PFSK-1 (cell line): ENCODE measurements around the gene BEGAIN.

Source experiments
- FOXP2 ChIP-seq: optimal IDR thresholded peaks from 2 replicates; pipeline ENCODE3; 2011; ENCODE audit warnings: borderline replicate concordance, control low read depth, inconsistent platforms; ENCODE audit not compliant: insufficient read depth; ENCODE audit errors: extremely low read length, extremely low read depth
- POLR2AphosphoS5 ChIP-seq: IDR thresholded peaks from 2 replicates; pipeline ENCODE4 v1.6.1; 2012; ENCODE audit warnings: low read depth, mild to moderate bottlenecking, control low read depth, low read length, moderate library complexity
- REST ChIP-seq, 2 experiments: IDR thresholded peaks; 2 replicates each; pipeline versions ENCODE4 v1.6.1 to v1.8.0; 2011 to 2012; ENCODE audit warnings: low read depth in 2 of 2, low read length in 2 of 2, control low read depth in 1 of 2, inconsistent platforms in 1 of 2, mild to moderate bottlenecking in 1 of 2, moderate library complexity in 1 of 2; ENCODE audit not compliant: insufficient read depth in 1 of 2
- SIN3A ChIP-seq: IDR thresholded peaks from 2 replicates; pipeline ENCODE4 v1.6.1; 2012; ENCODE audit warnings: mild to moderate bottlenecking, low read length, moderate library complexity, borderline replicate concordance; ENCODE audit not compliant: insufficient read depth
- TAF1 ChIP-seq: IDR thresholded peaks from 2 replicates; pipeline ENCODE4 v1.6.1; 2012; ENCODE audit warnings: low read length, control low read depth, borderline replicate concordance; ENCODE audit not compliant: insufficient read depth

Gene BEGAIN

GRCh38 chr14:100565650-100566049 is 21.6 kb downstream of the BEGAIN start:
- TF ChIP-seq TAF1 (no peak), FOXP2 (no peak), SIN3A (no peak), POLR2AphosphoS5 (no peak), REST (IDR thresholded peaks at IDR 0.05; ENCODE audit: insufficient read depth in 1 of 2, low read depth in 2 of 2, low read length in 2 of 2) (no peak)

DNA sequence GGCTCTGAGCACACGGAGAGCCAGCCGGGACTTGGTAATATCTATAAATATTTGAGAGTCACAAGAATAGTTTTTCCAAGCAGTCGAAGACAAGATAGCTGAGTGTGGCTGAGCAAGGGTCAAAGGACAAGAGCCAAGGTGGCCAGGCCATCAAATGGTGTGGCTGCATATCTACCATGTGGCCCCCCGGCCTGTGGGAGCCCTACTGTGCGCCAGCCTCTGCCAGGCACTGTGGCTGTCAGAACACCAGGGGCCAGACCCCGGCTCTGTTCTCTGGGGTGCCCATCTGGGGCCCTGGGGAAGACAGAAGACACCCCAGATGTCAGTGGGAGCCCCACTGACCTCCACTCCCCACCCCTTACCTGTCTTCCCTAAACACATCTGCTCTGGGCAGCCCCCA is 22.7 kb downstream of the BEGAIN start:
- TF ChIP-seq POLR2AphosphoS5 (no peak), TAF1 (no peak), REST (IDR thresholded peaks at IDR 0.05; ENCODE audit: insufficient read depth in 1 of 2, low read depth in 2 of 2, low read length in 2 of 2) (no peak), FOXP2 (no peak), SIN3A (no peak)

DNA sequence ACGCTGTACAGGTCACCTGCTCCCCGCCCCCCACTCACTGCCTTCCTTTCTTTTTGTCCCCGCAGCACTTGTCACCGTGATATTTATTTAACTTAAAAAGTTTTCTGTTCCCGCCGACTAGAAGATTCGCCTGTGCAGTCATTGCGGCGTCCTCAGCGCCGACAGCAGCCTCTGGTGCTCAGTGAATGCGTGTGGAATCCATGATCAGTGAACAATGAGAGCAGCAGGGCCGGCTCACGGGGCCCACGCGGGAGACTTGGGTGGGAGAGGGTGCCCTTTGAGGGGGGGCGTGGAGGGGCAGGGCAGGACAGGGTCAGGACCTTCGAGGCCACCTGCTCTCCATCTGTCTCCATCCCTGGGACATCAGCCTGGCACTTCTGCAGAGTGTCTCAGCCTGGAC is 24.5 kb downstream of the BEGAIN start:
- TF ChIP-seq SIN3A (no peak), POLR2AphosphoS5 (no peak), FOXP2 (no peak), TAF1 (no peak), REST (IDR thresholded peaks at IDR 0.05; ENCODE audit: insufficient read depth in 1 of 2, low read depth in 2 of 2, low read length in 2 of 2) (no peak)

DNA sequence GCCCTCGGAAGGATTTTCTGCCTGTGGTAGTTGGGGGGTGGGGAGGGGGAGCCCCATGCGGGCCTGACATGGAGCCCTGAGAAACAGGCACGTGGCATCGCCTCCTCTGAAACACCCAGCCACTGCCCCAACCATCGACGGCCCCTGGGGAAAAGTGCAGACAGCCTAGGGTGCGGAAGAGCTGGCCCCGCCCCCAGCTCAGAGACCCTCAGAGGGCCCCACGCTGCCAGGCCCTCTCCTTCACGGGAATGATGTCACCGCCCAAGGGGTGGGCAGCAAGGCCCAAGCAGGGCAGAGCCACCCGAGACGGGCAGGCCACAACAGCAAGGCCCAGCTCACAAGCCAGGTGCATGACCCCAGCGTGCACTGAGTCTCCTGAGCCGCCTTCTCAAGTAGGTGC is 26.2 kb downstream of the BEGAIN start:
- no peak for TF ChIP-seq TAF1
- no peak for TF ChIP-seq SIN3A
- no peak for TF ChIP-seq POLR2AphosphoS5
- no peak for TF ChIP-seq FOXP2
- no peak for TF ChIP-seq REST (IDR thresholded peaks at IDR 0.05; ENCODE audit: insufficient read depth in 1 of 2, low read depth in 2 of 2, low read length in 2 of 2)

DNA sequence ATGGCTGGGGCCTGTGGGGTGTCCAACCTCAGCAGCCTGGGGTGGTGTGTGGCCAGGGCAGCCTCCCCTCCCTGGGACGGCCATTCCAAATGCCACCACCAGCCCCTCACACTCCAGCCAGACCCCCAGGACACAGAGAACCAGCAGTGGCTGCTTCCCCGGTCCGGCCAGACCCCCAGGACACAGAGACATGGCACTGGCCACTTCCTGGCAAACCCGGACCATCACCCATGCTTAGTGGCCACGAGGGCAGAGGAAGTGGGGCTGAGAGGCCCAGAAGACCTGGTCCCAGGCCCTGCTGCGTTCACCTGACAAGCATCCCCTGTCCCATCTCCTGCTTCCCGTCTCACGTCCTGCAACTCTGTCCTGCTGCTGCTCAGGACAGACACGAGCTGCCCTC is 26.7 kb downstream of the BEGAIN start:
- TF ChIP-seq SIN3A: no peak
- TF ChIP-seq FOXP2: no peak
- no peak for TF ChIP-seq TAF1
- no peak for TF ChIP-seq REST (IDR thresholded peaks at IDR 0.05; ENCODE audit: insufficient read depth in 1 of 2, low read depth in 2 of 2, low read length in 2 of 2)
